Neuronal stem cell (in vitro differentiated cells): Measurements from ENCODE around the gene ZMIZ2.
"Not testable (repeated sequence)": the region's sequence is repeated elsewhere in the genome, so short reads cannot be mapped to it uniquely, and the experiment has no call there.

Source experiments
- DNase-seq: peaks from one replicate; pipeline ENCODE4 v3.0.0-alpha.2; 2013; ENCODE audit warnings: low spot score
- H2AFZ ChIP-seq: one replicate; pipeline ENCODE4 v1.6.1; 2013; ENCODE audit warnings: mild to moderate bottlenecking, low read length, inconsistent platforms
- H2AK5ac ChIP-seq: 2 replicates; pipeline ENCODE4 v1.6.1; 2013; ENCODE audit warnings: low read depth, mild to moderate bottlenecking, inconsistent platforms, low read length, moderate library complexity, mixed read lengths
- H2BK120ac ChIP-seq: 2 replicates; pipeline ENCODE4 v1.6.1; 2013; ENCODE audit warnings: low read depth, mild to moderate bottlenecking, inconsistent platforms, low read length, moderate library complexity, mixed read lengths
- H2BK12ac ChIP-seq: one replicate; pipeline ENCODE4 v1.6.1; 2013; ENCODE audit warnings: low read length, inconsistent platforms
- H2BK15ac ChIP-seq: 2 replicates; pipeline ENCODE4 v1.6.1; 2013; ENCODE audit warnings: mild to moderate bottlenecking, low read length, inconsistent platforms, mixed read lengths
- H2BK5ac ChIP-seq: one replicate; pipeline ENCODE4 v1.6.1; 2013; ENCODE audit warnings: inconsistent platforms, mild to moderate bottlenecking, low read length, moderate library complexity
- H3K14ac ChIP-seq: one replicate; pipeline ENCODE4 v1.6.1; 2013; ENCODE audit warnings: low read length, inconsistent platforms
- H3K18ac ChIP-seq: 2 replicates; pipeline ENCODE4 v1.6.1; 2013; ENCODE audit warnings: low read length, inconsistent platforms
- H3K23ac ChIP-seq: 2 replicates; pipeline ENCODE4 v1.6.1; 2013; ENCODE audit warnings: low read depth, mild to moderate bottlenecking, mixed read lengths, low read length, inconsistent platforms; ENCODE audit not compliant: poor library complexity
- H3K27ac ChIP-seq: replicated peaks from 3 replicates; pipeline ENCODE4 v1.5.1; 2013; ENCODE audit warnings: low read length, inconsistent platforms
- H3K27me3 ChIP-seq, 3 experiments: 2 replicates each; pipeline ENCODE4 v1.6.1; 2013; ENCODE audit warnings: low read length in 3 of 3, mild to moderate bottlenecking in 2 of 3, inconsistent platforms in 1 of 3, low read depth in 1 of 3, mixed read lengths in 1 of 3, moderate library complexity in 1 of 3; ENCODE audit not compliant: control insufficient read depth in 3 of 3, insufficient read depth in 3 of 3
- H3K36me3 ChIP-seq, 2 donors: replicated peaks in 1 of 2; 2 replicates each; pipeline ENCODE4 v1.6.1; 2013; ENCODE audit warnings: low read length in 2 of 2; ENCODE audit not compliant: control insufficient read depth in 2 of 2, insufficient read depth in 2 of 2
- H3K4ac ChIP-seq: 2 replicates; pipeline ENCODE4 v1.6.1; 2013; ENCODE audit warnings: inconsistent platforms, mild to moderate bottlenecking, low read length, moderate library complexity
- H3K4me1 ChIP-seq, 2 donors: 1 replicate in 1 of 2; 2 replicates in 1 of 2; pipeline ENCODE4 v1.6.1; 2013; ENCODE audit warnings: low read length in 2 of 2, low read depth in 1 of 2; ENCODE audit not compliant: control insufficient read depth in 2 of 2, insufficient read depth in 1 of 2
- H3K4me2 ChIP-seq: one replicate; pipeline ENCODE4 v1.6.1; 2013; ENCODE audit warnings: mild to moderate bottlenecking, low read length, inconsistent platforms; ENCODE audit not compliant: insufficient read depth, poor library complexity, severe bottlenecking
- H3K4me3 ChIP-seq, 2 donors: 2 replicates each; pipeline ENCODE4 v1.5.1; 2013; ENCODE audit warnings: low read length in 2 of 2, mild to moderate bottlenecking in 2 of 2, inconsistent platforms in 1 of 2, moderate library complexity in 1 of 2
- H3K79me1 ChIP-seq: one replicate; pipeline ENCODE4 v1.6.1; 2013; ENCODE audit warnings: low read depth, mild to moderate bottlenecking, inconsistent platforms, low read length, moderate library complexity
- H3K9ac ChIP-seq: one replicate; pipeline ENCODE4 v1.6.1; 2013; ENCODE audit warnings: mild to moderate bottlenecking, low read depth, low read length, inconsistent platforms; ENCODE audit not compliant: poor library complexity
- H3K9me3 ChIP-seq, 2 donors: replicated peaks in 1 of 2; 2 replicates each; pipeline versions ENCODE3 to v1.6.1; 2013; ENCODE audit warnings: low read length in 2 of 2, mild to moderate bottlenecking in 2 of 2, inconsistent platforms in 1 of 2, low read depth in 1 of 2, mixed read lengths in 1 of 2, moderate library complexity in 1 of 2; ENCODE audit not compliant: control insufficient read depth in 2 of 2, insufficient read depth in 1 of 2
- H4K8ac ChIP-seq: one replicate; pipeline ENCODE4 v1.6.1; 2013; ENCODE audit warnings: low read depth, mild to moderate bottlenecking, inconsistent platforms, low read length, moderate library complexity
- H4K91ac ChIP-seq: one replicate; pipeline ENCODE4 v1.6.1; 2013; ENCODE audit warnings: low read length, low read depth, mild to moderate bottlenecking, inconsistent platforms; ENCODE audit not compliant: poor library complexity
- WGBS, 2 donors: extraction: QIAGEN DNeasy Blood & Tissue Kit; methylation state at CpG; one replicate each; pipeline ENCODE4 v1.1.7; 2013; ENCODE audit warnings: missing lambda C conversion rate in 2 of 2, mixed read lengths in 1 of 2; ENCODE audit not compliant: insufficient read length in 2 of 2, insufficient replicate concordance in 1 of 2; ENCODE audit errors: extremely low coverage in 2 of 2; 5-methylcytosine and 5-hydroxymethylcytosine counted together

Gene ZMIZ2

DNA sequence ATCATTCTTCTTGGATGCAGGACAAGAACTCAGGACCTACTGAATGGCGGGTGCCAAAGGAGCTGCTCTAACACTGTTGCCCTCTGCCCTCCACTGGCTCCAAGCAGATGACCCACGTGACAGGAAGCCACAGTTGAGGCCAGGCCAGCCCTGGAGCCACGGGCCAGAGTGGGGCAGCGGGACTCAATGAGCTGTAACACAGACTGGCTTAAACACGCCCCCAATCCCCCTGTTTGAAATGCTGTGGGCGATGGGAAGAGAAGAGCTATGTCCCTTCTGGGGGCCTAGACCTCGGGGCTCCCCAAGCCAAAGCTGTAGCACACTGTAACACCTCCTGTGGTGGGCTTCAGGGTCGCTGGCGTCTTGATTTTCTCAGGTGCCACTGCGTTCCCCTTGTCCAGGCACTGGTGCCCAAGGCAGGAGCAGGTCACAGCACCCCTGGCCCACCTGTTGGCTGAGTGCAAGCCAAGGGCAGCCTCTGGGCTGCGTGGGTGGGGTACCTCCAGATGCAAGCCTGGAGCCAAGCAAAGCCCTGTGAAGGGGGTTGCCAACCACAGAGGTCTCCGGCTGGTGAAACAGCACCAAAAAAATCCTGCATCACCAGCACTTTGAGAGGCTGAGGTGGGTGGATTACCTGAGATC, 18.6 kb upstream of the ZMIZ2 start:
- DNase-seq: no peak
- WGBS, 2 donors: no CpG with 5 or more reads among the region's 12 CpGs

DNA sequence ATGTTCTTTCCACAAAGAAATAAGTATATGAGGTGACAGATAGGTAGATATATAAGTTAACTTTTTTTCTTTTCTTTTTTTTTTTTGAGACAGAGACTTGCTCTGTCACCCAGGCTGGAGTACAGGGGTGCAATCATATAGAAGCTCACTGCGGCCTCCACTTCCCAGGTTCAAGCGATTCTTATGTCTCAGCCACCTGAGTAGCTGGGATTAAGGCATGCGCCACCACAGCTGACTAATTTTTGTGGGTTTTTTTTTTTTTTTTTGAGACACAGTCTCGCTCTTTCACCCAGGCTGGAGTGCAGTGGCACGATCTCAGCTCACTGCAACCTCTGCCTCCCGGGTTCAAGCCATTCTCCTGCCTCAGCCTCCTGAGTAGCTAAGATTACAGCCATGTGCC, 15.7 kb upstream of the ZMIZ2 start:
- H3K4me3 ChIP-seq, H3K9me3 ChIP-seq, H3K36me3 ChIP-seq, H4K91ac ChIP-seq, H3K27ac ChIP-seq, H3K27me3 ChIP-seq, H3K4me1 ChIP-seq, H3K4me2 ChIP-seq, H3K18ac ChIP-seq, H2AK5ac ChIP-seq, DNase-seq, H4K8ac ChIP-seq, H3K14ac ChIP-seq, H2BK5ac ChIP-seq, H3K4ac ChIP-seq, H2BK12ac ChIP-seq, H3K23ac ChIP-seq, H3K79me1 ChIP-seq, H2BK15ac ChIP-seq, H2AFZ ChIP-seq, H2BK120ac ChIP-seq, H3K9ac ChIP-seq: not testable (repeated sequence)
- WGBS, 2 donors: no CpG with 5 or more reads among the region's 6 CpGs

More for the DNA sequence above, 18.6 kb upstream of the ZMIZ2 start:
- Histone ChIP-seq H2BK12ac (no peak overlapping the region), H2BK120ac (no peak overlapping the region), H3K79me1 (no peaks in the 10 kb centered on the region), H2BK15ac (no peak overlapping the region), H2AFZ (peak overlapping the region; percentile 44), H3K14ac (no peak overlapping the region), H3K36me3 (no peaks in the 10 kb centered on the region), H3K23ac (no peak overlapping the region), H2AK5ac (no peak overlapping the region), H3K9ac (no peak overlapping the region), H3K18ac (no peak overlapping the region), H3K4me3 (peak overlapping the region in 1 of 2 donors; percentile 68), H3K4me1 (no peaks in the 10 kb centered on the region), H3K4ac (no peak overlapping the region), H3K27ac (no peak overlapping the region), H2BK5ac (no peak overlapping the region), H4K8ac (no peak overlapping the region), H4K91ac (no peak overlapping the region), H3K9me3 (no peaks in the 10 kb centered on the region), H3K27me3 (no peaks in the 10 kb centered on the region), H3K4me2 (no peak overlapping the region)

DNA sequence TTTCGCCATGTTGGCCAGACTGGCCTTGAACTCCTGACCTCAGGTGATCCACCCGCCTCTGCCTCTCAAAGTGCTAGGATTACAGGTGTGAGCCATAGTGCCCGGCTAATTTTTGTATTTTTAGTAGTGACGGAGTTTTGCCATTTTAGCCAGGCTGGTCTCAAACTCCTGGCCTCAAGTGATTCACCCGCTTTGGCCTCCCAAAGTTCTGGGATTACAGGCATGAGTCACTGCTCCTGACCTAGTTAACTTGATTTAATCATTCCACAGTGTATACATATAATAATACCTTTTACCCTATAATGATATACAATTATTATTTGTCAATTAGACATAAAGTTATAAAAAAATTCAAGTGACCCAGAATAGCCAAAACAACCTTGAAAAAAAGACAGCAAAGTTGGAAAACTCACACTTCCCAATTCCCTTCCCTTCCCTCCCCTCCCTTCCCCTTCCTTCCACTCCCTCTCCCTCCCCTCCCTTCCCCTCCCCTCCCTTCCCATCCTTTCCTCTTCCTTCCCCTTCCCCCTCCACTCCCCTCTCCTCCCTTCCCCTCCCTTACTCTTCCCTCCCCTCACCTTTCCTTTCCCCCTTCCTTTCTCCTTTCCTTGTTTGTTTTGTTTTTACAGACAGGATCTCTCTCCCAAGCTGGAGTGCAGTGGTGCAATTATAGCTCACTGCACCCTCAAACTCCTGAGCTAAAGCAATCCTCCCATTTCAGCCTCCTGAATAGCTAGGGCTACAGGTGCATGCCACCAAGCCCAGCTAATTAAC, 14.8 kb upstream of the ZMIZ2 start:
- Histone ChIP-seq H2BK12ac (no peak overlapping the region), H2BK15ac (no peak overlapping the region), H3K4me3 (no peak overlapping the region), H3K14ac (no peak overlapping the region), H2AFZ (no peak overlapping the region), H3K9me3 (no peaks in the 10 kb centered on the region), H4K8ac (no peak overlapping the region), H3K4ac (no peak overlapping the region), H3K9ac (no peak overlapping the region), H3K27ac (no peak overlapping the region), H3K36me3 (no peaks in the 10 kb centered on the region), H3K4me2 (no peak overlapping the region), H4K91ac (no peak overlapping the region), H2BK5ac (no peak overlapping the region), H3K23ac (no peak overlapping the region), H3K79me1 (peaks cover 2% of the 10 kb centered on the region), H3K4me1 (no peaks in the 10 kb centered on the region), H3K18ac (no peak overlapping the region), H3K27me3 (no peaks in the 10 kb centered on the region), H2BK120ac (no peak overlapping the region), H2AK5ac (no peak overlapping the region)
- no peak for DNase-seq
- no CpG with 5 or more reads among the region's 5 CpGs for WGBS, 2 donors

DNA sequence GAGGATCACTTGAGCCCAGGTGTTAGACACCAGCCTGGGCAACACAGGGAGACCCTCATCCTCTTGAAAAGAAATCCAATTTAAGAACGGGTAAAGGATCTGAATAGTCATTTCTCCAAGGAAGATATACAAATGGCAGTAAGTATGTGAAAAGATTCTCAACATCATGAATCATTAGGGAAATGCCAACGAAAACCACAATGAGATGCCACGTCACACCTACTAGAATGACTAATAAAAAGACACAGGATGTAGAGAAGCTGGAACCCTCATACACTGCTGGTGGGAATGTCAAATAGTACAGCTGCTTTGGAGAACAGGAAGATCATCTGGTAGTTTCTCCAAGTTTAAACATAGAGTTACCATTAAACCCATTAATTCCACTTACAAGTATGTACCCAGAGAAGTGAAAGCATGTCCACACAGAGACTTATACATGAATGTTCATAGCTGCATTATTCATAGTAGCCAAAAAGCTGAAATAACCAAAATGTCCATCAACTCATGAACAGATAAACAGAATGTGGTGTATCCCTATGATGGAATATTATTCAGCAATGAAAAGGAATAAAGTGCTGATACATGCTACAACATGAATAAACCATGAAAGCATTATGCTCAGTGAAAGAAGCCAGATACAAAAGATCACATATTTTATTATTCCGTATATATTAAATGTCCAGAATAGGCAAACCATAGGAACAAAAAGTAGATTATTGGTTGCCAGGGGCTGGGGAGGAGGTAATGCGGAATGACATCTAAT, 13.1 kb upstream of the ZMIZ2 start:
- no peaks in the 10 kb centered on the region for H3K27me3 ChIP-seq
- H2BK12ac ChIP-seq: no peak overlapping the region
- no peak overlapping the region for H2BK120ac ChIP-seq
- peaks cover 2% of the 10 kb centered on the region for H3K79me1 ChIP-seq
- no peak overlapping the region for H3K23ac ChIP-seq
- H3K4me2 ChIP-seq: no peak overlapping the region
- H3K9me3 ChIP-seq: no peaks in the 10 kb centered on the region
- no peak overlapping the region for H4K8ac ChIP-seq
- H3K18ac ChIP-seq: no peak overlapping the region
- WGBS, 2 donors: no CpG with 5 or more reads among the region's 5 CpGs
- no peak overlapping the region for H2BK15ac ChIP-seq
- H4K91ac ChIP-seq: no peak overlapping the region
- DNase-seq: no peak
- no peak overlapping the region for H3K9ac ChIP-seq
- H2AFZ ChIP-seq: no peak overlapping the region
- H3K4ac ChIP-seq: no peak overlapping the region
- H3K4me1 ChIP-seq: no peaks in the 10 kb centered on the region
- no peak overlapping the region for H3K4me3 ChIP-seq
- no peak overlapping the region for H3K27ac ChIP-seq
- no peak overlapping the region for H3K14ac ChIP-seq
- H2BK5ac ChIP-seq: no peak overlapping the region
- H2AK5ac ChIP-seq: no peak overlapping the region
- no peaks in the 10 kb centered on the region for H3K36me3 ChIP-seq
